ENCODE results near the gene RBKS. TPM values are rescaled to one million over a fixed set of nuclear protein-coding genes. Genes with fewer than 3 reads are reported as not detected.

Gene RBKS
- total and polyA plus RNA-seq, 2 of the 13 experiments (the other 11 are each of a cell fraction or from before 2014, with no cell fraction given) = 7.7 to 8.3 TPM

- peak; percentile 26 for TF ChIP-seq ZNF407 (CRISPR knock-in tag; IDR thresholded peaks at IDR 0.05; ENCODE audit: not compliant biosample characterization)
- no peak for TF ChIP-seq ZBTB20 (CRISPR knock-in tag; IDR thresholded peaks at IDR 0.05; ENCODE audit: borderline replicate concordance, low read depth)
- TF ChIP-seq ZNF619 (CRISPR knock-in tag; IDR thresholded peaks at IDR 0.05) = no peak
- TF ChIP-seq ZNF430 (CRISPR knock-in tag; IDR thresholded peaks at IDR 0.05) = no peak; the same call in 1 of the 2 replicates
- TF ChIP-seq IRX3 (CRISPR knock-in tag; IDR thresholded peaks at IDR 0.05; ENCODE audit: borderline replicate concordance, low read depth) = no peak
- TF ChIP-seq FOXA1 (IDR thresholded peaks at IDR 0.05) = no peak
- TF ChIP-seq FOXA1 (CRISPR knock-in tag; IDR thresholded peaks at IDR 0.05) = no peak
- no peak for TF ChIP-seq ZNF354B (CRISPR knock-in tag; IDR thresholded peaks at IDR 0.05)
- TF ChIP-seq, protein P1, sequence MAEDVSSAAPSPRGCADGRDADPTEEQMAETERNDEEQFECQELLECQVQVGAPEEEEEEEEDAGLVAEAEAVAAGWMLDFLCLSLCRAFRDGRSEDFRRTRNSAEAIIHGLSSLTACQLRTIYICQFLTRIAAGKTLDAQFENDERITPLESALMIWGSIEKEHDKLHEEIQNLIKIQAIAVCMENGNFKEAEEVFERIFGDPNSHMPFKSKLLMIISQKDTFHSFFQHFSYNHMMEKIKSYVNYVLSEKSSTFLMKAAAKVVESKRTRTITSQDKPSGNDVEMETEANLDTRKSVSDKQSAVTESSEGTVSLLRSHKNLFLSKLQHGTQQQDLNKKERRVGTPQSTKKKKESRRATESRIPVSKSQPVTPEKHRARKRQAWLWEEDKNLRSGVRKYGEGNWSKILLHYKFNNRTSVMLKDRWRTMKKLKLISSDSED (CRISPR knock-in tag; IDR thresholded peaks at IDR 0.05) = no peak
- TF ChIP-seq DNMT1 (CRISPR knock-in tag; IDR thresholded peaks at IDR 0.05) = no peak
- no peak for TF ChIP-seq ZBTB7A (CRISPR knock-in tag; IDR thresholded peaks at IDR 0.05)
- TF ChIP-seq, protein P2, sequence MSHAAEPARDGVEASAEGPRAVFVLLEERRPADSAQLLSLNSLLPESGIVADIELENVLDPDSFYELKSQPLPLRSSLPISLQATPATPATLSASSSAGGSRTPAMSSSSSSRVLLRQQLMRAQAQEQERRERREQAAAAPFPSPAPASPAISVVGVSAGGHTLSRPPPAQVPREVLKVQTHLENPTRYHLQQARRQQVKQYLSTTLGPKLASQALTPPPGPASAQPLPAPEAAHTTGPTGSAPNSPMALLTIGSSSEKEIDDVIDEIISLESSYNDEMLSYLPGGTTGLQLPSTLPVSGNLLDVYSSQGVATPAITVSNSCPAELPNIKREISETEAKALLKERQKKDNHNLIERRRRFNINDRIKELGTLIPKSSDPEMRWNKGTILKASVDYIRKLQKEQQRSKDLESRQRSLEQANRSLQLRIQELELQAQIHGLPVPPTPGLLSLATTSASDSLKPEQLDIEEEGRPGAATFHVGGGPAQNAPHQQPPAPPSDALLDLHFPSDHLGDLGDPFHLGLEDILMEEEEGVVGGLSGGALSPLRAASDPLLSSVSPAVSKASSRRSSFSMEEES (CRISPR knock-in tag; IDR thresholded peaks at IDR 0.05) = peak; percentile 57; the same call in 1 of the 2 replicates
- 0 out of 2 replicates have a peak, but pooled peaks have one; percentile 23 for TF ChIP-seq MTF2 (CRISPR knock-in tag; IDR thresholded peaks at IDR 0.05; ENCODE audit: borderline replicate concordance)
- TF ChIP-seq U2AF2 (IDR thresholded peaks at IDR 0.05; ENCODE audit: low read depth, low read length) = no peak
- no peak for TF ChIP-seq GTF3A (CRISPR knock-in tag; conservative IDR thresholded peaks at IDR 0.05)
- TF ChIP-seq GABPB1 (CRISPR knock-in tag; IDR thresholded peaks at IDR 0.05) = peak; percentile 86
- TF ChIP-seq ZNF3 (CRISPR knock-in tag; IDR thresholded peaks at IDR 0.05) = no peak
Measured at GRCh38 chr2:27890924-27891672, 911 bp upstream of the RBKS start (continued).

Measured in HepG2 (cell line).